HEK293 (cell line): ENCODE measurements around the gene PBX3.

Experiments
- CTCF ChIP-seq: fragments of 450-650 bp; formaldehyde crosslinking; IDR thresholded peaks from 2 replicates; pipeline ENCODE4 v1.5.1; 2016; ENCODE audit warnings: missing biosample characterization, missing genetic modification characterization
- YY1 ChIP-seq: fragments of 450-650 bp; formaldehyde crosslinking; IDR thresholded peaks from 2 replicates; pipeline ENCODE4 v1.5.1; 2018; ENCODE audit warnings: missing biosample characterization, missing genetic modification characterization
- ZBTB20 ChIP-seq: fragments of 450-650 bp; formaldehyde crosslinking; IDR thresholded peaks from 2 replicates; pipeline ENCODE4 v1.5.1; 2016; ENCODE audit warnings: missing biosample characterization, missing genetic modification characterization
- ZNF121 ChIP-seq: fragments of 450-650 bp; formaldehyde crosslinking; IDR thresholded peaks from 2 replicates; pipeline ENCODE4 v1.5.1; 2016; ENCODE audit warnings: missing biosample characterization, missing genetic modification characterization
- ZNF184 ChIP-seq: fragments of 450-650 bp; IDR thresholded peaks from 2 replicates; pipeline ENCODE4 v1.5.1; 2018; ENCODE audit warnings: missing biosample characterization, mild to moderate bottlenecking, missing genetic modification characterization
- ZNF24 ChIP-seq: fragments of 450-650 bp; formaldehyde crosslinking; IDR thresholded peaks from 2 replicates; pipeline ENCODE4 v1.5.1; 2016; ENCODE audit warnings: missing biosample characterization, missing genetic modification characterization
- ZNF274 ChIP-seq, 2 experiments: fragments of 200-500 bp in 1 of 2; fragments of 450-650 bp in 1 of 2; sonication (Bioruptor generic) in 1 of 2; formaldehyde crosslinking in 1 of 2; IDR thresholded peaks; 2 replicates each; pipeline versions ENCODE4 v1.5.1 to v1.6.1; 2014 to 2016; ENCODE audit warnings: borderline replicate concordance in 1 of 2, inconsistent platforms in 1 of 2, low read length in 1 of 2, missing biosample characterization in 1 of 2, missing genetic modification characterization in 1 of 2
- ZNF426 ChIP-seq: fragments of 450-650 bp; formaldehyde crosslinking; IDR thresholded peaks from 2 replicates; pipeline ENCODE4 v1.5.1; 2017; ENCODE audit warnings: missing biosample characterization, missing genetic modification characterization, mild to moderate bottlenecking, inconsistent platforms, moderate library complexity
- ZNF76 ChIP-seq: fragments of 450-650 bp; formaldehyde crosslinking; IDR thresholded peaks from 2 replicates; pipeline ENCODE4; 2016; ENCODE audit warnings: low read depth, missing biosample characterization, missing genetic modification characterization, borderline replicate concordance

- TF ChIP-seq ZNF24 (tag by site-specific recombination) (no peak), ZNF76 (tag by site-specific recombination) (no peak), CTCF (tag by site-specific recombination) (no peak), ZNF274 (IDR thresholded peaks at IDR 0.05; ENCODE audit: low read length) (no peak), ZNF274 (tag by site-specific recombination; IDR thresholded peaks at IDR 0.05; ENCODE audit: borderline replicate concordance) (no peak), ZNF121 (tag by site-specific recombination) (no peak), YY1 (tag by site-specific recombination) (no peak), ZBTB20 (tag by site-specific recombination) (no peak), ZNF426 (no peak), ZNF184 (tag by site-specific recombination) (no peak)
Observed at GRCh38 chr9:125831054-125831453, 83.9 kb downstream of the PBX3 start.
